ENCODE measurements around the gene CIAO2A. TPM values are rescaled to one million over a fixed set of nuclear protein-coding genes. Genes with fewer than 3 reads are reported as not detected.
A peak's percentile ranks its signal among the peaks of the same experiment; 100 is the strongest.
"Not testable (repeated sequence)": the region's sequence is repeated elsewhere in the genome, so short reads cannot be mapped to it uniquely, and the experiment has no call there.

The CIAO2A gene
- total RNA-seq, 1 donor from 2014 or later: 42.5 TPM

- no peak for DNase-seq
These were observed 18.6 kb upstream of the CIAO2A start for GRCh38 chr15:64112073-64112772.

DNA sequence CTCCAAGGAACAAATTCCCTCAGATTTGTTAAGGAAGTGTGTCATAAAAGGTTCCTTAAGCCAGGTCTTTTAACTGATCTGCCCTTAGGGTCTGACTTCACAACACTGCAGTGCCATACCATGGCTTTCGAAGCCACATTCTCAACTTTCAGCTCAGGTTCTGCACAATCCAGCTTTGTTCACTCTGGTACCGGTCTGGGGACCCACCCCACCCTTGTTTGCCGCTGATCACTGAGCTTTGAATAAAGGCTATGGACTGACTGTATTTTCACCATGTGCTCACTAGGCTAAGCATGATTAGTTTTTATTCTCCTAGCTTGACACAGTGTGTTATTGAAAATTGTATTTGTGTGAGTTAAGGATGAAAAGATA is 18.0 kb upstream of the CIAO2A start:
- DNase-seq: no peak

DNA sequence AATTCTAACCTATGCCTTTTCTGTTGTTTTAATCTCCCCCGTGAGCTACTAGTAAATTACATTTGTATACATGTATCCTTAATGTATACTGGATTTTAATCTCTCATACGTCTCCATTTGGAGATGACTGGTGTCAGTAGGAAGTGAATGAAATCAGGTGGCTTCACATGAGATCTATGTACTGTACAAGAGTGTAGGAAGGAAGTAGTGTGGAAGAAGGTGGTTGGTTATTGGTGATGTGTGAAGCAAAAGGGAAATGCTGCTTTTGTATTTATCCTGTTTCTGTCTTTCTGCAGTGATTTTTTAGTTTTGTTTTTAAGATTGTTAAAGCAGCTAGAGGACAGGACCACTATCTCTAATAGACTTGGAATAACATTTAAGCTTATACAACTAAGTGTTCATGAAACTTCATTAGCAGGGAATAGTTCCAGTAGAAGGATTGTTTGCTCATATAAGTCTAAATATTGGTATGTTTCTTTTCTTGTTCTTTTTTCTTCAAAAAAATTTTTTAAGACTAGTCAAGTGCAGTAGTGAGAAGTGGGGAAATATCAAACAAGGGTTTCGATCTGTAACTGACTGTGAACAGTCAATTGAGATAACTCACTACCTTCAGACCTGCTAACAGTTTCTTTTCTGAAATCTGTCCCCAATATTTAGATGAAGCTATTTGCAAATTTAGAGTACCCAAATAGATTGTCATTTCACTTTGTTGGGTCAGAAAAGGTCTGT is 17.5 kb upstream of the CIAO2A start:
- no peak for DNase-seq

GRCh38 chr15:64110108-64110701 is 16.6 kb upstream of the CIAO2A start:
- not testable (repeated sequence) for DNase-seq

DNA sequence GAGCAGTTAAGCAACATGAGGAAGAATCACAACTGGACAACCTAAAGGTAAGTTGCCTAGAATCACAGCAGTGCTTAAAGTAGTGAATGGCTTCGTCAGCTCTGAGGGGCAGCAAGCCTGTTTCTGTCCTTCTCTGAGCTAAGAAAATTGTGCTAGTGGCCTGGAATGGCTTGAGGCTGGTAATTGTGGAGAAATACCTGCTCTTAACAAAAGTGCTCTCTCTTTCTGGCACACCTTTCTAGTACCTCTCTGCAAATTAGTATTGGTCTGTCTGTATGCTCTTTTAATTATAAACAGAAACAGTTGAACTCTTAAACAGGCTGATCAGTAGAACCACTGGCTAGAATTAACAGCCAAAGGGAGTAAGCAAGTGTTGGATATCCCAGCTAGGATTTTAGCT is 13.7 kb upstream of the CIAO2A start:
- no peak for DNase-seq

- no peak for DNase-seq
These were observed 11.6 kb upstream of the CIAO2A start for GRCh38 chr15:64105113-64105704.

- DNase-seq: no peak
These were observed 8.9 kb upstream of the CIAO2A start for GRCh38 chr15:64102497-64102896.

DNA sequence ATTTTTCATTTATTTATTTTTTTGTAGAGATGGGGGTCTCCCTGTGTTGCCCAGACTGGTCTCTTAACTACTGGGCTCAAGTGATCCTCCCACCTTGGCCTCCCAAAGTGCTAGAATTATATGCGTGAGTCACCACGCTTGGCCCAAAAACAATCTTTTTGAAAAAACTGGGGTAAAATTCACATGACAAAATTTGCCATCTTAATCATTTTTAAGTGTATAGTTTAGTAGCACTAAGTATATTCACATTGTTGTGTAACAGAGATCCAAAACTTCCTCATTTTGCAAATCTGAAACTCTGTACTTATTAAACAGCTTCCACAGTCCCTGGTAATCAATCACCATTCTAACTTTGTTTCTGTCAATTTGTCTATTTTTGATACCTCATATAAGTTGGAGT is 7.3 kb upstream of the CIAO2A start:
- DNase-seq: no peak

- DNase-seq: no peak
These were observed 5.7 kb upstream of the CIAO2A start for GRCh38 chr15:64099379-64099778.

DNA sequence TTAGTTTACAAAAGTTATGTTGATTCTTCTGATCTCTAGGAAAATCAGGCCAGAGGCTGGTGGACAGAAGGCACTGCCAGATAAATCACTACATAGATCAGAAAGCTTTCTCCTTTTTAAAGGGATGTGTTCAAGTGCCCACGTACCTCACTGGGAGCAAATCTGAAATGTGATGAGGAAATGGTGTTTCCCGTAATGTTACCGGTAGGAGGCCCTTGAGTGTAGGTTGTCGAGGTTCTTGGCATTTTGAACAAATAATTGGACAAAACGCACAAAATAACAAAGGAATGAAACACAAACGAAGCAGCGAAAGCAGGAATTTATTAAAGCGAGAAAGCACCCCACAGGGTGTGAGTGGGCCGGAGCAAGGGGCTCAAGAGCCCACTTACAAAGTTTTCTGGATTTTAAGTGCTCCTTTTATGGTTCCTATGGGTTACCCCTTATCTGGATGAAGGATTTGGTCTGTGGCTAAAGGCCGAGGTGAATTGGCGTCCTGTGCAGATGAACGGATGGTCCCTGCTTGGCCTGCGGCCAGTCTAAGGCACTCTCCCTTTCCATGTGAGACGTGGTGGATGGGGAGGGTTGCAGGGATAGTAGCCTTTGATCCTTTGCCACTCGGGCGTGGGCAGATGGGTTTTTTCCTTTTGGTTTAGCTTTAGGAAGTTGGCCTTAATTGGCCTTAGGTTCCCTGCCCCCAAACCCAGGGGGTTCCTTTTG is 3.2 kb upstream of the CIAO2A start:
- peak; percentile 36 for DNase-seq

- DNase-seq: peak; percentile 98
These were observed 2.4 kb upstream of the CIAO2A start, which contains the start of gene SNX1 for GRCh38 chr15:64095795-64096667. Gene SNX1 (plus strand): TSS chr15:64095982. CDS start chr15:64096014, 32 bp downstream.

GRCh38 chr15:64095431-64095794 is 1.8 kb upstream of the CIAO2A start:
- DNase-seq: no peak

- DNase-seq: peak; percentile 56
These were observed 593 bp downstream of the CIAO2A start for GRCh38 chr15:64092864-64093626.

GRCh38 chr15:64092075-64092820 is 1.4 kb downstream of the CIAO2A start:
- no peak for DNase-seq

GRCh38 chr15:64090527-64090926 is 3.1 kb downstream of the CIAO2A start:
- DNase-seq: no peak

DNA sequence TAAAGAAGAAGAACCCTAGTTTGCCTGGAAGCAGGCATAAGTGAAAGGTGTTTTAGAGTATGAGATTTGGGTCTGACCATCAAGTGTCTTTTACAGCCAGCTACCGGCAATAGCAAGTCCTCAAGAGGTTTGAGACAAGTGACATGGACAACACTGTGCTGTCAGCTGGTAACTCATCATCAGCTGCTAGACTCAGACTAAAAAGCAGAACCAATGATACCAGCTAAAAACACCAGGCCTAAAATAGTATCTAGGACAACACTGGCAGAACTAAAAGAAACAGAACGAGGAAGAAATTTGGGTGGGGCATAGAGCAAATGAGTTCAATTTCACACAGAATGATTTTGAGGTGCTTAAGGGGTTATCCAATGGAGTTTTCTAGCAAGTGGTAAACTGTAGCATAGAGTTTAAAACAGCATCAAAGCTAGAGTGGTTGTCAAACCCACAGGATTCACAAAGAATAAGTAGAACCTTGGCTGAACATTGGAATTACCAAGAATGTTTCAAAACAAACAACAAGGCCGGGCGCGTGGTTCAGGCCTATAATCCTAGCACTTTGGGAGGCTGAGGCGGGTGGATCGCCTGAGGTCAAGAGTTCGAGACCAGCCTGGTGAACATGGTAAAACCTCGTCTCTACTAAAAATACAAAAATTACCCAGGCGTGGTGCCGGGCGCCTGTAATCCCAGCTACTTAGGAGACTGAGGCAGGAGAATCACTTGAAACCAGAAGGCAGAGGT is 3.9 kb downstream of the CIAO2A start:
- DNase-seq: no peak

- DNase-seq: no peak
These were observed 10.9 kb downstream of the CIAO2A start for GRCh38 chr15:64082757-64083156.

GRCh38 chr15:64073496-64073895 is 20.1 kb downstream of the CIAO2A start:
- DNase-seq: not testable (repeated sequence)

DNA sequence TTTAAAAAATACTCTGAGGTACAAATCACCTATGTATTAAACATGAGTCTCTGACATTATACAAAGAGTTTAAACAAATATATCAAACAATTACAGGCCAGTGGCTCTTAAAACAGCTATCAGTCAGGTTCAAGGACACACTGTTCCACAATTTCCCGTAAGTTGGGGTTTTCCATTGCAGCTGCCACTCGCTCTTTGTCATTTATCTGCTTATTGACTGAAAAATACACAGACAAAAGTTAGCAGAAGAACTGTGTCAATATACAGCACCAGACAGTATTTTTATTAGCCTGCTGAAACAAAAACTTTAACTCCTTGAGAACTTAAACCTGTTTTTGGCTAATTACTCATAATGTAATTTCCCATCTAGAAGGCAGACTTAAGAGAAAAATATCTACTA is 20.8 kb downstream of the CIAO2A start:
- DNase-seq: no peak
